Activated B cell treated with CpG ODN at 0.5 μM for 24 hours (primary cell): ENCODE measurements around the gene PHLPP2. TPM values are rescaled to one million over a fixed set of nuclear protein-coding genes. Genes with fewer than 3 reads are reported as not detected.

ENCODE experiments used
- ATAC-seq: fragments of 200-7000 bp; cut with Tn5 transposase; one replicate; pipeline ENCODE4 v1.10.0; 2021; ENCODE audit warnings: low read depth, mild to moderate bottlenecking, moderate library complexity
- CTCF ChIA-PET: fragments of 350-600 bp; sonication (Branson Sonifier 250); formaldehyde crosslinking; loops from one replicate; lab custom pipeline; 2021; ENCODE audit warnings: antibody characterized with exemption; lab: Charles Lee
- POLR2A ChIA-PET: fragments of 350-600 bp; sonication (Branson Sonifier 250); formaldehyde crosslinking; loops from one replicate; lab custom pipeline; 2021; ENCODE audit warnings: antibody characterized with exemption; lab: Charles Lee
- DNase-seq: peaks from one replicate; pipeline ENCODE4 v3.0.0; 2022
- H3K27ac Mint-ChIP-seq: one replicate; pipeline ENCODE4 v1.8.0; 2020; ENCODE audit warnings: mixed read lengths
- H3K27me3 Mint-ChIP-seq: one replicate; pipeline ENCODE4 v1.8.0; 2021; ENCODE audit warnings: mixed read lengths
- H3K36me3 Mint-ChIP-seq: one replicate; pipeline ENCODE4 v1.8.0; 2021; ENCODE audit warnings: low read depth, mixed read lengths
- H3K4me1 Mint-ChIP-seq: one replicate; pipeline ENCODE4 v1.8.0; 2021; ENCODE audit warnings: mixed read lengths
- H3K4me3 Mint-ChIP-seq: one replicate; pipeline ENCODE4 v1.8.0; 2020; ENCODE audit warnings: mild to moderate bottlenecking, mixed read lengths
- H3K9me3 Mint-ChIP-seq: one replicate; pipeline ENCODE4 v1.8.0; 2020; ENCODE audit warnings: mixed read lengths
- CTCF ChIP-seq: fragments of 200-600 bp; IDR thresholded peaks from one replicate; pipeline ENCODE4 v1.8.0; 2022; ENCODE audit warnings: antibody characterized with exemption, mild to moderate bottlenecking
- intact Hi-C: fragments of 100-400 bp; cut with micrococcal nuclease; formaldehyde crosslinking; loops from one replicate; pipeline ENCODE4 v1.15.1; 2024
- total RNA-seq: library from RNA; stranded (reverse); gene quantifications from 2 replicates; pipeline ENCODE4 v1.2.3, GENCODE V29; 2022

Gene PHLPP2
- total RNA-seq, 1 donor from 2014 or later, result 10.0 TPM

GRCh38 chr16:71626858-71627213, 97.7 kb downstream of the PHLPP2 start:
- ATAC-seq (no peak), DNase-seq (peak; percentile 19)
- TF ChIP-seq CTCF, result no peak
- ChIA-PET POLR2A (no interaction called here), CTCF (no interaction called here)
- peaks cover 2% of the 10 kb centered on the region for H3K27me3 Mint-ChIP-seq
- H3K4me3 Mint-ChIP-seq, result peak overlapping the region; percentile 46
- H3K27ac Mint-ChIP-seq, result no peak overlapping the region
- H3K36me3 Mint-ChIP-seq, result no peaks in the 10 kb centered on the region
- H3K9me3 Mint-ChIP-seq, result no peaks in the 10 kb centered on the region
- H3K4me1 Mint-ChIP-seq, result peaks cover 12% of the 10 kb centered on the region
- intact Hi-C loops, result no loop called here

GRCh38 chr16:71626018-71626857, 98.3 kb downstream of the PHLPP2 start, which contains the start of gene MARVELD3:
Gene MARVELD3 (plus strand): TSS chr16:71626184. CDS start chr16:71626230, 46 bp downstream.
- ATAC-seq (peak; percentile 42), DNase-seq (peak; percentile 21)
- CTCF ChIA-PET, result no interaction called here
- POLR2A ChIA-PET, result interaction anchor here (0.6 kb wide), 1 partner anchor 100 kb away, joined by 4 read pairs; no protein-coding TSS in a partner anchor
- H3K27ac Mint-ChIP-seq, result no peak within 1 kb of the TSS
- no peaks in the 10 kb centered on the region for H3K36me3 Mint-ChIP-seq
- peaks cover 12% of the 10 kb centered on the region for H3K4me1 Mint-ChIP-seq
- H3K9me3 Mint-ChIP-seq, result no peaks in the 10 kb centered on the region
- peaks cover 2% of the 10 kb centered on the region for H3K27me3 Mint-ChIP-seq
- H3K4me3 Mint-ChIP-seq, result peak within 1 kb of the TSS; percentile 58
- intact Hi-C loops, result no loop called here
- no peak for TF ChIP-seq CTCF

GRCh38 chr16:71625113-71625850, 99.2 kb downstream of the PHLPP2 start:
- DNase-seq (no peak), ATAC-seq (no peak)
- no peak for TF ChIP-seq CTCF
- H3K4me3 Mint-ChIP-seq, result peak overlapping the region; percentile 36
- H3K36me3 Mint-ChIP-seq, result no peaks in the 10 kb centered on the region
- no peak overlapping the region for H3K27ac Mint-ChIP-seq
- peaks cover 12% of the 10 kb centered on the region for H3K4me1 Mint-ChIP-seq
- intact Hi-C loops, result no loop called here
- no peaks in the 10 kb centered on the region for H3K9me3 Mint-ChIP-seq
- peaks cover 7% of the 10 kb centered on the region for H3K27me3 Mint-ChIP-seq
- ChIA-PET CTCF (no interaction called here), POLR2A (no interaction called here)

GRCh38 chr16:71623597-71623996, 100.9 kb downstream of the PHLPP2 start:
- ChIA-PET POLR2A (no interaction called here), CTCF (interaction anchor here (0.6 to 1.7 kb wide), 3 partner anchors 13 to 1972 kb away, joined by 4 to 5 read pairs (median 4); no protein-coding TSS in a partner anchor)
- no peak for TF ChIP-seq CTCF
- H3K36me3 Mint-ChIP-seq, result no peaks in the 10 kb centered on the region
- H3K27me3 Mint-ChIP-seq, result peaks cover 7% of the 10 kb centered on the region
- H3K4me3 Mint-ChIP-seq, result no peak overlapping the region
- no peak for ATAC-seq
- H3K27ac Mint-ChIP-seq, result no peak overlapping the region
- H3K9me3 Mint-ChIP-seq, result no peaks in the 10 kb centered on the region
- intact Hi-C loops, result no loop called here
- no peak for DNase-seq
- peaks cover 12% of the 10 kb centered on the region for H3K4me1 Mint-ChIP-seq

- CTCF ChIA-PET, result interaction anchor here (1.7 kb wide), 1 partner anchor 57 kb away, joined by 4 read pairs; no protein-coding TSS in a partner anchor
- no peak overlapping the region for H3K27ac Mint-ChIP-seq
- intact Hi-C loops, result no loop called here
- DNase-seq (no peak), ATAC-seq (no peak)
- peaks cover 12% of the 10 kb centered on the region for H3K4me1 Mint-ChIP-seq
- H3K27me3 Mint-ChIP-seq, result peaks cover 10% of the 10 kb centered on the region
- H3K9me3 Mint-ChIP-seq, result no peaks in the 10 kb centered on the region
- no peaks in the 10 kb centered on the region for H3K36me3 Mint-ChIP-seq
- POLR2A ChIA-PET, result no interaction called here
- no peak for TF ChIP-seq CTCF
- H3K4me3 Mint-ChIP-seq, result no peak overlapping the region
Observed at GRCh38 chr16:71622088-71622487, 102.4 kb downstream of the PHLPP2 start.
